H9 (cell line): ENCODE data around the gene PPP2R3B. TPM values are rescaled to one million over a fixed set of nuclear protein-coding genes. Genes with fewer than 3 reads are reported as not detected.
A peak's percentile ranks its signal among the peaks of the same experiment; 100 is the strongest.

ENCODE experiments used
- DNase-seq: peaks from one replicate; pipeline ENCODE4 v3.0.0-alpha.2; 2017
- H2AFZ ChIP-seq: one replicate; pipeline ENCODE4 v1.6.1; 2013; ENCODE audit warnings: mild to moderate bottlenecking, low read length, control low read depth, moderate library complexity
- H2AK5ac ChIP-seq: 2 replicates; pipeline ENCODE4 v1.6.1; 2013; ENCODE audit warnings: low read length, control low read depth, mixed read lengths; ENCODE audit not compliant: insufficient read length
- H2BK120ac ChIP-seq: one replicate; pipeline ENCODE4 v1.6.1; 2013; ENCODE audit warnings: low read depth, mild to moderate bottlenecking, low read length, control low read depth, inconsistent platforms; ENCODE audit not compliant: poor library complexity, severe bottlenecking
- H2BK12ac ChIP-seq: 2 replicates; pipeline ENCODE4 v1.6.1; 2013; ENCODE audit warnings: low read length, control low read depth, mixed read lengths, low read depth; ENCODE audit not compliant: insufficient read length
- H2BK15ac ChIP-seq: 2 replicates; pipeline ENCODE4 v1.6.1; 2013; ENCODE audit warnings: low read depth, low read length, control low read depth
- H2BK20ac ChIP-seq: one replicate; pipeline ENCODE4 v1.6.1; 2013; ENCODE audit warnings: low read depth, mild to moderate bottlenecking, low read length, control low read depth, inconsistent platforms; ENCODE audit not compliant: poor library complexity, severe bottlenecking
- H2BK5ac ChIP-seq: 2 replicates; pipeline ENCODE4 v1.6.1; 2013; ENCODE audit warnings: low read length, control low read depth, mixed read lengths; ENCODE audit not compliant: insufficient read length
- H3K14ac ChIP-seq: 2 replicates; pipeline ENCODE4 v1.6.1; 2013; ENCODE audit warnings: low read length, control low read depth; ENCODE audit not compliant: insufficient read depth
- H3K18ac ChIP-seq: 2 replicates; pipeline ENCODE4 v1.6.1; 2013; ENCODE audit warnings: low read depth, mild to moderate bottlenecking, mixed read lengths, low read length, control low read depth; ENCODE audit not compliant: insufficient read length
- H3K23ac ChIP-seq: 2 replicates; pipeline ENCODE4 v1.6.1; 2013; ENCODE audit warnings: low read length, control low read depth, mixed read lengths, low read depth; ENCODE audit not compliant: insufficient read length
- H3K23me2 ChIP-seq: 2 replicates; pipeline ENCODE4 v1.6.1; 2013; ENCODE audit warnings: low read depth, mild to moderate bottlenecking, mixed read lengths, low read length, control low read depth; ENCODE audit not compliant: insufficient read length, poor library complexity, severe bottlenecking
- H3K27ac ChIP-seq: 2 replicates; pipeline ENCODE4 v1.5.1; 2013; ENCODE audit warnings: low read length, control low read depth, mixed read lengths, low read depth; ENCODE audit not compliant: insufficient read length
- H3K27me3 ChIP-seq: 2 replicates; pipeline ENCODE4 v1.6.1; 2013; ENCODE audit warnings: low read length, control low read depth, inconsistent platforms; ENCODE audit not compliant: insufficient read depth
- H3K4ac ChIP-seq: 2 replicates; pipeline ENCODE4 v1.6.1; 2013; ENCODE audit warnings: low read depth, mild to moderate bottlenecking, control low read depth, inconsistent platforms, low read length, moderate library complexity
- H3K4me1 ChIP-seq: 2 replicates; pipeline ENCODE4 v1.6.1; 2013; ENCODE audit warnings: low read length, control low read depth, inconsistent platforms; ENCODE audit not compliant: insufficient read depth
- H3K4me2 ChIP-seq: 2 replicates; pipeline ENCODE4 v1.6.1; 2013; ENCODE audit warnings: low read length, control low read depth, mixed read lengths; ENCODE audit not compliant: insufficient read length, insufficient read depth
- H3K56ac ChIP-seq: 2 replicates; pipeline ENCODE4 v1.6.1; 2013; ENCODE audit warnings: low read depth, mild to moderate bottlenecking, mixed read lengths, low read length, control low read depth; ENCODE audit not compliant: insufficient read length
- H3K79me1 ChIP-seq: 2 replicates; pipeline ENCODE4 v1.6.1; 2013; ENCODE audit warnings: low read depth, mild to moderate bottlenecking, moderate library complexity, low read length, control low read depth, inconsistent platforms; ENCODE audit not compliant: insufficient read depth, poor library complexity, severe bottlenecking
- H3K79me2 ChIP-seq: 2 replicates; pipeline ENCODE4 v1.6.1; 2013; ENCODE audit warnings: low read length, control low read depth, inconsistent platforms; ENCODE audit not compliant: insufficient read depth
- H3K9ac ChIP-seq: 2 replicates; pipeline ENCODE4 v1.6.1; 2013; ENCODE audit warnings: low read length, control low read depth, mixed read lengths; ENCODE audit not compliant: insufficient read length; ENCODE audit errors: extremely low read depth
- H3K9me3 ChIP-seq: one replicate; pipeline ENCODE4 v1.6.1; 2013; ENCODE audit warnings: low read depth, low read length, inconsistent platforms; ENCODE audit not compliant: control insufficient read depth
- H3T11ph ChIP-seq: one replicate; pipeline ENCODE4 v1.6.1; 2013; ENCODE audit warnings: mild to moderate bottlenecking, low read length, control low read depth, inconsistent platforms
- H4K20me1 ChIP-seq: one replicate; pipeline ENCODE4 v1.6.1; 2013; ENCODE audit not compliant: control insufficient read depth, insufficient read length, insufficient read depth
- H4K5ac ChIP-seq: 2 replicates; pipeline ENCODE4 v1.6.1; 2013; ENCODE audit warnings: low read depth, mild to moderate bottlenecking, mixed read lengths, low read length, control low read depth; ENCODE audit not compliant: insufficient read length
- H4K8ac ChIP-seq: replicated peaks from 2 replicates; pipeline ENCODE4 v1.6.1; 2013; ENCODE audit warnings: low read length, control low read depth, mixed read lengths, low read depth; ENCODE audit not compliant: insufficient read length
- H4K91ac ChIP-seq: 2 replicates; pipeline ENCODE4 v1.6.1; 2013; ENCODE audit warnings: low read depth, mild to moderate bottlenecking, moderate library complexity, mixed read lengths, low read length, control low read depth; ENCODE audit not compliant: insufficient read length
- H3K27ac Mint-ChIP-seq, 3 experiments: 2 replicates in 2 of 3; 3 replicates in 1 of 3; pipeline ENCODE4 v1.8.0; 2020 to 2021; ENCODE audit warnings: mixed read lengths in 3 of 3, mild to moderate bottlenecking in 1 of 3, moderate library complexity in 1 of 3
- H3K27me3 Mint-ChIP-seq: 2 replicates; pipeline ENCODE4 v1.8.0; 2021; ENCODE audit warnings: low read depth, mild to moderate bottlenecking, moderate library complexity, mixed read lengths
- H3K36me3 Mint-ChIP-seq, 3 experiments: 2 replicates in 2 of 3; 3 replicates in 1 of 3; pipeline ENCODE4 v1.8.0; 2020 to 2021; ENCODE audit warnings: low read depth in 3 of 3, mixed read lengths in 3 of 3; ENCODE audit not compliant: insufficient read depth in 1 of 3
- H3K4me1 Mint-ChIP-seq, 2 experiments: 2 replicates each; pipeline ENCODE4 v1.8.0; 2020; ENCODE audit warnings: mixed read lengths in 2 of 2
- H3K4me3 Mint-ChIP-seq, 2 experiments: 2 replicates in 1 of 2; 3 replicates in 1 of 2; pipeline ENCODE4 v1.8.0; 2020 to 2021; ENCODE audit warnings: mild to moderate bottlenecking in 2 of 2, mixed read lengths in 2 of 2, moderate library complexity in 1 of 2
- H3K9me3 Mint-ChIP-seq, 2 experiments: 2 replicates in 1 of 2; 3 replicates in 1 of 2; pipeline ENCODE4 v1.8.0; 2020; ENCODE audit warnings: mild to moderate bottlenecking in 2 of 2, mixed read lengths in 2 of 2, moderate library complexity in 1 of 2
- CTCF ChIP-seq: fragments of 200-600 bp; sonication (generic); conservative IDR thresholded peaks from 3 replicates; pipeline ENCODE4 v1.8.0; 2021; ENCODE audit warnings: antibody characterized with exemption, mild to moderate bottlenecking
- WGBS: extraction: QIAGEN DNeasy Blood & Tissue Kit; methylation state at CpG from one replicate; pipeline ENCODE4 v1.1.7; 2013; ENCODE audit warnings: missing lambda C conversion rate, low lambda C conversion rate, mixed read lengths; ENCODE audit not compliant: insufficient read length; ENCODE audit errors: extremely low coverage; 5-methylcytosine and 5-hydroxymethylcytosine counted together
- total RNA-seq: library from RNA; stranded (reverse); gene quantifications from 2 replicates; pipeline ENCODE4 v1.2.1, GENCODE V29; 2021

The PPP2R3B gene
- total RNA-seq, 1 experiment from 2014 or later, result 72.1 TPM

GRCh38 chrX:391717-392574 is 5.2 kb upstream of the PPP2R3B start:
- Histone ChIP-seq H3K79me2 (no peaks in the 10 kb centered on the region), H3T11ph (no peak overlapping the region), H2BK5ac (no peak overlapping the region), H2BK20ac (no peak overlapping the region), H2AK5ac (no peak overlapping the region), H3K27ac (no peak overlapping the region), H4K20me1 (no peaks in the 10 kb centered on the region), H4K5ac (no peak overlapping the region), H2BK120ac (no peak overlapping the region), H2BK12ac (no peak overlapping the region), H3K79me1 (no peaks in the 10 kb centered on the region), H2BK15ac (no peak overlapping the region), H3K4ac (no peak overlapping the region), H4K8ac (no peak overlapping the region), H2AFZ (no peak overlapping the region), H3K23me2 (no peaks in the 10 kb centered on the region), H3K27me3 (no peaks in the 10 kb centered on the region), H3K4me2 (no peak overlapping the region), H3K56ac (no peak overlapping the region), H3K18ac (no peak overlapping the region), H3K23ac (no peak overlapping the region), H4K91ac (no peak overlapping the region), H3K9me3 (no peaks in the 10 kb centered on the region), H3K14ac (no peak overlapping the region), H3K9ac (no peak overlapping the region), H3K4me1 (no peaks in the 10 kb centered on the region)
- H3K27me3 Mint-ChIP-seq, result peaks cover 3% of the 10 kb centered on the region
- no peaks in the 10 kb centered on the region for H3K36me3 Mint-ChIP-seq
- peaks cover 0 to 6% of the 10 kb centered on the region in 2 experiments; a peak in 2 of 4 replicates for H3K4me1 Mint-ChIP-seq
- TF ChIP-seq CTCF, result no peak
- H3K4me3 Mint-ChIP-seq, result no peak overlapping the region
- H3K9me3 Mint-ChIP-seq, result no peaks in the 10 kb centered on the region; a peak in 1 of 5 replicates
- peak overlapping the region; percentile 56 to 87 (median 62); a peak in 3 of 7 replicates for H3K27ac Mint-ChIP-seq
- no peak for DNase-seq
- WGBS, result no CpG with 5 or more reads among the region's 34 CpGs
